GM19043 (cell line): ENCODE results near the gene DZIP1L.
"Not testable (repeated sequence)": the region's sequence is repeated elsewhere in the genome, so short reads cannot be mapped to it uniquely, and the experiment has no call there.

Experiments used
- ATAC-seq: cut with Tn5 transposase; IDR thresholded peaks from one replicate; pipeline ENCODE4 v1.9.1; 2021; ENCODE audit warnings: low read depth; ENCODE audit not compliant: unreplicated experiment

Gene DZIP1L

DNA sequence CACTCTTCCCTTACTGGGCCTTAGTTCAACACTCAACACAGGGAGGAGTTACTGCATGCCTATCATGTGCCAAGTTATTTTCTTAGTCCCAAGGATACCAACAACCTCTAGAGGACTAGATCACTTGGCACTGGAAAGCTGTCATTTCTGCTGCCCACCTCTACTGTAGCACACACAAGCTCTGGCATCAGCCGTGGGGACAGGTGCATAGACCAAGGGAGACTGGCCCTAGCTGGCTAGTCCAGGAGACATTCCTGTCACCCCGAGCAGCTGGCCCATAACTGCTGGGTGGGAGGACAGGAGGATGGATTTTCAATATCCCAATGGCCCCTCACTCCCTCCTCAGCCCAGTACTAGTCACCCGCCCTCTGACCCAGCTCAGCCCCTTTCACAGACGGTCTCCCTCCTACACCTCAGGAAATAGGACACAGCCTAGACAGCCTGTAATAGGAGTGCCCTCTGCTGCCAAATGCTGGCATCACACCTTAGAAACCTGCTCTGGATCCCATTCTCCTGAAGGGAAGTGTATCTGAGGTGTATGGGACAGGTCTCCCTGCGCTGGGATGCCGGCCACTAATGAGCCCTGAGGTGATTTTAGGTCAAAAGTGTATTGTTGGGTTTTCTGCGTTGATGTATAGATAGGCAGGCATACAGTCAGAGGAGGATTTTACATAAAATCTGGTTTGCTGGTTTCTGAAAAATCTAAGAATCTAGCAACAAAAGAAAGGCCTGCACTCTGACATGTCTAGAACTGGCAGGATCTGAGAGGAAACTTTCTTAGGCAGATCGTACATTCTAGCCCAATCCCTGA lies 3.4 kb upstream of the DZIP1L start:
- peak; percentile 53 for ATAC-seq

DNA sequence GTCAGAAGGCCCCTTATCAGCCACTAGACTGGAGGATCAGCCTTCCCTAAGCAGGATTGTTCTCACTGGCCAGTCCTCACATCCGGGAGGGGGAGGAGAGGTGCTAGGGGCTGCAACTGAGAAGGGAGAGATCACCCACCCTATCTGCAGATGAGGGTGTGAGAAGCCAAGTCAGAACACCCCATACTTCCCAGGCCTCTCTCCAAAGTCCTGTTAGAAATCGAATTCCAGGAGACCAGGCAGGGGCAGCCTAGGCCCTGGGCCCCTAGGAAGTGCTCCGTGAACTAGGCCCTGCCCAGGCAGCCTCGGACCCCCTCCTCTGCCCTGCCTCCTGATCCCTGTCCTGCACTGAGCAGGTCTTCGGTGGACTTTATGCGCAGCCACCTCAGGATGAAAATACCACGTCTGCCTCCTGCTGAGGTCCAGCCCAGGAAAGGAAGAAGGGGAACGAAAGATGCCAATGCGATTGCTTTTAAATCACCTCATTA lies 933 bp downstream of the DZIP1L start:
- no peak for ATAC-seq

DNA sequence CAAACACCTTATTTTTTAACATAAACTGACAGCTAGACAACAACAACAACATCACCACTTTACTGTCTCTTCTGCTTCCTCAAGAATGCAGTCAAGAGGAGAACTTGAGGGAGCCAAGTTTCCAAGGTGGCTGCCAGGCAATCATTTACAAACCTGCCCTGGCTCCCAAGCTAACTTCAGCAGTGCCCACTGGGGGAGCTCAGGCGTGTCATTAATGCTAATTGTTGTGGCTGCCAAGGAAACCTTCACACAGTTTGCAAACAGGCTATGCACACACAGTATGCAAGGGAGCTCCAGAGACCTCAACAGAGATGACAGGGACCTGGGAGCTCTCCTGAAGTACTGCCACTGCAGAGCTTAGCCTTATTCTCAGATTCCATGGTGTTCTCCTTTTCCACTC lies 2.1 kb downstream of the DZIP1L start:
- ATAC-seq = no peak

DNA sequence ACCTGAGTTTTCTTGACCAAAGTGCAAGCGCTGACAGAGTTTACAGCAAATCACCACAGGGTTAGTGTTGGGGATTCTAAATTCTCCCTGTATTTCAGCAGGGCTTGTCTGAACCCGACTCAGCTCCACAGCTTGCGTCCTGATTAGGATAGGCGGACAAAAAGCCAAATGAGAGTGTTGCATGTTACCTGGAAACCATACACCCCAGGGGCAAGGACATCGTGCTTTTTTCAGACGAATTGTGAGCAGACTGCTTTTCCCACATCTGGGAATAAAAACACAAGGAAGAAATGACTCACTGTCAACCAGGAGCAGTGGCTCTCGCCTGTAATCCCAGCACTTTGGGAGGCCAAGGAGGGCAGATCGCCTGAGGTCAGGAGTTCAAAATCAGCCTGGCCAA lies 3.0 kb downstream of the DZIP1L start:
- no peak for ATAC-seq

DNA sequence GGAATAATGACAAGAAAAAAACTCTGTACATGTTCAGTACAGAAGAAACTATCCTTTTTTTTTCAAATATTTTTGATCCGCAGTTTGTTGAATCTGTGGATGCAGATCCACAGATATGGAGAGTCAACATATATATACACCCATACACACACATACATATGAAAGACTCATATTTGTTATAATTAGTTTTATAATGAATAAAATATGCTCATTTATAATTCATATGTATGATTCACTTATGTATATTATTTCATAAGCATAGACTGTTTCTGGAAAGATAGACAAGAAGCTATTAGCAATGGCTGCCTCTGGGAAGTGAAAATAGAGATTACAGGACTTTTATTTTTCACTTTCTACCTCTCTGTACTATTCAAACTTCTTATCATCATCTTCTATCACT lies 9.8 kb downstream of the DZIP1L start:
- ATAC-seq = no peak

DNA sequence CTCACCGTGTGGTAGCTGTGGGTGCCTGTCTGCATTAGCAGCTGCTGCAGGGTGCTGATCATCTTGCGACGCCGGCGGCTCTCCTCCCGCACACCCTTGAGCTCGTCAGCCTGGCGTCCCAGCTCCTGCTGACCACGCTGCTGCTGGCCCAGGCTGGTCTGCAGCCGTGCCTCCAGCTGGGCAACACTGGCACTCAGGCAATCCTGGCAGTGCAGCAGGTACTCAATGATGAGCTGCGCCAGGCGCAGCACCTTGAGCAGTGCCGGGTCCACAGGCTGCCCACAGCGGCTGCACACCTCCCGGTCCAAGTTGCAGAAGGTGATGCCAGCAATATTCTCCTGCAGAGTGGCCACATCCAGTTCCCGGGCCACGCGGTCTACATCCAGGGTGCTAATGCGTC lies 11.9 kb downstream of the DZIP1L start:
- ATAC-seq = no peak

DNA sequence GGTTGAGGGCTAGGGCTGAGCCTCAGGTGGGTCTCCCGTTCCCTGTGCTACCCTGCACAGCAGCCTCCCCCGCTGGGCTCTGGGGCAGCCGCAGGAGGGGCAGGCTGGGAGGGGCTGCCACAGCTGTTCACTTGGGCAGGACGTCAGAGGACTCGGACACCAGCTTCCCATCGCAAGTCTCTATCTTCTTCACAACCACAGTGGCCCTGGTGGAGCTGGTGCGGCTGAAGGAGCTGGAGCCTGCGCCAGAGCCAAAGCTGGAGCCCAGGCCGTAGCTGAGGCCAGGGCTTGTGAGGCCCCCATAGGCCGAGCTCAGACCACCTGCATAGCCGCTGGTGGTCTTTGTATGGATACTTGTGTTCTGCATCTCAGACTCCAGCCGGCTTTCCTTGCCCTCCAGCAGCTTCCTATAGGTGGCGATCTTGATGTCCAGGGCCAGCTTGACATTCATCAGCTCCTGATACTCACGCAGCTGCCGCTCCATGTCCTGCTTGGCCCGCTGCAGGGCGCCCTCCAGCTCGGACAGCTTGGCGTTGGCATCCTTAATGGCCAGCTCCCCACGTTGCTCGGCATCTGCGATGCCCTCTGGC lies 14.0 kb downstream of the DZIP1L start:
- ATAC-seq = not testable (repeated sequence)

DNA sequence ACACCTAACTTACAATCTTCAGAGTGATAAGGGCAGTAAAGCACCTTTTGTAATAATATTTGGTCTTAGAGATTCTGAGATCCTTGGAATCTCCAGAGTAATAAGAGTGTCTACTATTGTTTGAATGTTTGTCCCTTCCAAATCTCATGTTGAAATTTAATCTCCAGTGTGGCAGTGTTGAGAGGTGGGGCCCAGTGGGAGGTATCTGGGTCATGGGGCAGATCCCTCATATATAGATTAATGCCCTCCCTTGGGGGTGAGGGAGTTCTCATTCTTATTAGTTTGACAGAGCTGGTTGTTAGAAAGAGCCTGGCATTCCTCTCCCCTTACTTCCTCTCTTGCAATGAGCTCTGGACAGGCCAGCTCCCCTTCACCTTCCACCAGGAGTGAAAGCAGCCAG lies 16.0 kb downstream of the DZIP1L start:
- ATAC-seq = no peak

DNA sequence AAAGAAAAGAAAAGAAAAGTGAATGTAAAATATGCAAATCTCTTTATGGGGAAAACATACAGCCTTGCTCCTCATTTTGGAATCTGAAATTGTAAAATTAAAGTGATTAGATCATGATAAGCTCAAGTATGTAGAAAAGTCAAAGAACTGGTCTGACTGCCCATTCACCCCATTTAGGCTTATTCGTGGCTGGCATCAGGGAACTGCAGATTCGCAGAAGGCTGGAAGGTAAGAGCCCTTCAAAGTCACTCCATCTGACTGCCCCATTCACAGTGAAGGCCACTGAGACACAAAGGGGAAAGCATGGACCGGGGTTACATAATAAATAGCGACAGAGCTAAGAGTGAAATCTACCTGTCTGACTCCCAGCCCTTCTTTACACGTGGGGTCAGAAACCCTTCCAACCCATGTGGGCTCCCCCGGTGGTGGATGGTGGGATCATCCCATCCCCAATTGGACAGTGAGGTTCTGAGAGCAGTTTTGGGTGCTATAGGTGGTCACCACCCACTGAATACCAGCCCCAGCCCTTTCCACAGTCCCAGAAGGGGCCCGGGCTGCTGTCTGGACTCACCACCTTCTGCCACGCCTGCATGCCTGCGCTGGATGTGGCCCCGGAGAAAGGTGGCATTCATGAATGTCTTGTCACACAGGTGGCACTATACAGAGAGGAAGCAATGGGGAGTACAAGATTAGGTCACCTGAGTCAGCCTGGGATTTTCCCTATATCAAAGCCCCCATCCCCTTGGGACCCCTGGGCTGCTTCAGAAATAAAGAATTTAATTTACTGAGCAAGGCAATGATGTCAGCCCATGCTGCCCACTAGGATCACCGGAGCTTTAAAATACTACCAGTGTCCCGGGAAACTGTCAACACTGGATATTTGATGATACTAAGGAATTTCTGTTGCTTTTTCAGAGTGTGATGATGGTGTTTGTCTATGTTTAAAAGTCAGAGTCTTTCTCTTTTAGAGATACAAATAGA lies 17.9 kb downstream of the DZIP1L start:
- ATAC-seq = no peak

DNA sequence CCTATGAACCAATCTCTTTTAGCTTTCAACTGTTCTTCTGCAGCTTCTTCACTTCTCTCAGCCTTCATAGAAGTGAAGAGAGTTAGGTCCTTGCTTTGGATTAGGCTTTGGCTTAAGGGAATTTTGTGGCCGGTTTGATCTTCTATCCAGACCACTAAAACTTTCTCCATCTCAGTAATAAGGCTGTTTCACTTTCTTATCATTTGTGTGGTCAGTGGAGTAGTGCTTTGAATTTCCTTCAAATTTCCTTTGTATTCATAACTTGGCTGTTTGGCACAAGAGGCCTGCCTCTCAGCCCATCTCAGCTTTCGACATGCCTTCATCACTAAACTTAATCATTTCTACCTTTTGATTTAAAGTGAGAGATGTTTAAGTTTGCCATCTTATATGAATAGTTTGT lies 21.7 kb downstream of the DZIP1L start:
- ATAC-seq = no peak

DNA sequence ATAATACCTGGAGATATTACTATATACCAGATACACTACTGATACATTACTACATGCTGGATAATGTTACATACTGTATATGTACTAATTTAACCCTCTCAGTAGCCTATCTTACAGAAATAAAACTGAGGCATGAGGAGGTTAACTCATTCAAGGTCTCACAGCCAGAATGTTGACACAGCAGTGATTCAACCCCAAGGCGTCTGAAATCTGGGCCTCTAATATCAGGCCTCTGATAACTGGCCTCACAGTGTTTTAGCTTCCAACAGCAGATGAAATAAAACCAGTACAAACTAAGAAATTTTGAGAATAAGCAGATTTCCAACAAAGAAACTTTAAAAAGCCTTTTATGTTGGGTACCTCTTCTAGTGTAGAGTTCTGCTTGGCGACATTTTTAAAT lies 23.4 kb downstream of the DZIP1L start:
- no peak for ATAC-seq

DNA sequence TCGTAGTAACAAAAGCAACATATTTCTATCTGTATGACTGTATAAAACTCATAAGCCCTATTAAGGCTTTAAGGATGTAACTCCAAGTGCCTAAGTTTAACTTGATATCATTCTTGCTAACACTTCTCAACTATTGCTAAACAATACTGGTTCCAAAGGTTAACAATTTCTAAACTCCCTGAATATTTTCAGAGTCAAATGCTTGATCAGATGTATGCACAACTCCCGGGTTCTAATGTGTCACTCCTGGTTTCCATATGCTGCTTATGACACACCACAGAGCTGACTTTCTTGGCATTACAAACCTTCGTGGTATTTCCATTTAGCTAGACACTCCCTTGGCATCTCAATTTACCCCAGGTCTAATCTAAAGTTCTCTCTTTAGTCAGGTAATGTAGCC lies 26.3 kb downstream of the DZIP1L start:
- ATAC-seq = no peak

DNA sequence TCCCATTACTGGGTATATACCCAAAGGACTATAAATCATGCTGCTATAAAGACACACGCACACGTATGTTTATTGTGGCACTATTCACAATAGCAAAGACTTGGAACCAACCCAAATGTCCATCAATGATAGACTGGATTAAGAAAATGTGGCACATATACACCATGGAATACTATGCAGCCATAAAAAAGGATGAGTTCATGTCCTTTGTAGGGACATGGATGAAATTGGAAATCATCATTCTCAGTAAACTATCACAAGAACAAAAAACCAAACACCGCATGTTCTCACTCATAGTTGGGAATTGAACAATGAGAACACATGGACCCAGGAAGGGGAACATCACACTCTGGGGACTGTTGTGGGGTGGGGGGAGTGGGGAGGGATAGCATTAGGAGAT lies 29.7 kb downstream of the DZIP1L start:
- ATAC-seq = not testable (repeated sequence)

DNA sequence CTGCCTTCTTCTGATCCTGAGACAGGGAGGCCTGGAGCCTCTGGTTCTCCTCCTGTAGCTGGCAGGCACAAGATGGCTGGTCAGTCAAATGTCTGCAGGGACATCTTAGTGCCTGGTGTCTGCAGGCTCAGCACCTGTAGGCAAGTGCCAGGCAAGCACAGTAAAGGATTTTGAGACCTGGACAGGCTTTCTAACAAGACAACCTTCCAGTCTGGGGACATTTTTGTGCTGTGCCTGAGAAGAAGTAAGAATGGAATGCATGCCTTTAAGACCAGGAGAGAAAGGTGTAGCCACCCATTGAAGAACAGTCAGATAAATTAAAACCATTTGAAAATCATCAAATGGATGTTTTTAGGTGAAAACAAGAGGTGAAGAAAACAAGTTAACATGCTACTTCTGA lies 31.2 kb downstream of the DZIP1L start:
- no peak for ATAC-seq

DNA sequence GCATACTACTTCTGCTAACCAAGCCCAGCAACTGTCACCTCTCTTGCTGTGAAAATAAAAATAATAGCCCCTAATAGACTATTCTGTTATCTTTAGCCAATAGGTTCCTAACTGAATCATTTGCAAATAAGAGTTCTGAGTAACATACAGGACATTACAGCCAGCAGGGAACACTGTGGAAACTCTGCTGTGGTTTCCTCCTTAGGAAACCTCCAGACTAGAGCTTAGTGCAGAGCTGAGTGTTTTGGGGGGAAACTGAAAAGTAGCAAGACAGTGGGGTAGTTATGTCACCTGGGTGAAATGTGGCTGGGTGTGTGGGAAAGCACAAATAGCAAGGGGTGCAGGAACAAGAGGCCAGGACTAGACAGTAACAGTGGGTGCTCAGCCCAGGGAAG lies 32.4 kb downstream of the DZIP1L start:
- no peak for ATAC-seq

DNA sequence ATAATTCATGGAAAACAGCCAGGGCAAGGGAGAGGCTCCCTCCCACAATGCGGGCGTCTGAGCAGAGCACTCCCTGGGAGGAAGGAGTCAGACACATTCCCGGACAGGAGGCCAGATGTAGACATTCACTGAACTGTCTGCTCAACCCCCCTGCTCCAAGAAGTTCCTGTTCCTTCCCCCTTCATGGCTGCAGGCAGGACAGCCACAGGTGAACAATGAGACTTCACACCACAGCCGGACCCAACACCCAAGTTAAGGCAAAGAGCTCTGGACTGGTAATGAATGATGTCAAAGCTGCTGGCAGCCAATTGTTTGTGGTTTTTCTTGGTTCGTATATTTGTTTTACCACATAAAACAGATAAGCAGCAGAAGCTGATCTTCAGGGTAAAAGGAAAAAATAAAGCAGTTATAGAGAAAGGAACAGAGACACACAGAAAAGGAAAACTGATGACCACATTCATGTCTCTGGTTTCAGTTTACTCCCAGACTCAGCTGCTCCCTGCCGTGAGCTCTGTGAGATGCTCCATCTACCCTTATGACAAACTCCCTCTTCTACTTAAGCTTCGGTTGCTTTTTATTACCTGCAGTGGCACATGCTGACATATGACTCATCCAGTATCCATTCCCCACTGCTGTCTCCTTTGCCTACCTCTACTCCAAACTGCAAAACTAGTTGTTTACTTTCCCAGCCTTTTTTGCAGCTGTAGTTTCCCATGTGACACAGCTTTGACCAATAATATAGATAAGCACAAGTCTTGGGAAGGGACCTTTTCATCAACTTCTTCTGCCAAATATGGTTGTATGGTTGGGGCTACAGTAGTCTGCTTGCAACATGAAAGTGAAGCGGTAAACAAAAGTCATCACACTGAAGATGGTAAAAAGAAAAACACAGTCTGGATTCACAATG lies 33.1 kb downstream of the DZIP1L start:
- no peak for ATAC-seq

DNA sequence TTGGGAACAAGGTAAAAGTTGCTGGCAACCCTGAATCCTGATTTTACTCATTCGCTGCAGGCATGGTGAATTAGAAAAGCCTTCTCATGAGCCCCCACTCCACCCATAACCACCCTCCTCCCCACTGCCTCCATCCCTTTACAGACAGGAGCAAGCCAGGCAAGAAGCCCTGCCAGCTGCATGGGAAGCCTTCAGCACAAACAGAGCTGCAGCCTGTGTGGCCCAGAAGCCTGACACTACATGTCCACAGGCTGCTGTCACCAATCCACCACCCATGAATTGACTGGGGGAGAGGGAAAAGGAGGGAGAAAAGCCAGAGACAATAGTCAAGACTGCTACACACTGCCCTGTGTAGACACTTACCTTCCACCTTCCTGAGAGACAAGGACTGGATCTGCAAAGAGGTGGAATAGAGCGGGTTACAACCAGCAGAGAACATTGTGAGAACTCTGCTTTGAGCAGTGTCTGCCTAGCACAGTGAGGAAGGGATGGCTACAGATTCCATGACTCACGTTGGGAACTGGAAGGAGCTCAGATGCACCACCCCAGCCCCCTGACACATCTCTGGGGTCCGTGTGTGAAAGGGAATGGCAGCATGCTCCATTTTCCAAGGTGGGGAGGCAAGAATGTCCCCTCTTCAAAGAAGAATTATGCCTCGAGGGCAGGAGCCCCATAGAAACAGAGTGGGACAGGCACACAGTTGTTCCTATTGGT lies 33.9 kb downstream of the DZIP1L start:
- ATAC-seq = no peak

DNA sequence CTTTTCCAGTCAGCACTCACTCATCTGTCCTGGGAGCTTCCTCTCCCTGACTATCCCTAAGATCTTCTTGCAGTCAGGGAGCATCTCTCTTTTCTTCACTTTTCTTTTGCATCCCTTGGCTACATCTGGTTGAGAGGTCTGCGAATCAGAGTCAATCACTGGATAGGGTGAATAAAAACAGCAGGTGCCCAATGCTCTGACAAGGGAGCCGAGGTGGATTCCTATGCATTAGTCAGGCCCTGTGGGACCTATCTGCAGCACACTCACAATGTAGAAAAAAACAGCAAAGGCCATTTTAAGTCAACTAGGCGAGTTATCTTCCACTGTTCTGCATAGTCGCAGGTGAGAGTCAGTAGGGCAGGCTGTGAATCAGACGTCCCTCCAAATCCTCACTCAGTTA lies 35.5 kb downstream of the DZIP1L start:
- ATAC-seq = no peak

DNA sequence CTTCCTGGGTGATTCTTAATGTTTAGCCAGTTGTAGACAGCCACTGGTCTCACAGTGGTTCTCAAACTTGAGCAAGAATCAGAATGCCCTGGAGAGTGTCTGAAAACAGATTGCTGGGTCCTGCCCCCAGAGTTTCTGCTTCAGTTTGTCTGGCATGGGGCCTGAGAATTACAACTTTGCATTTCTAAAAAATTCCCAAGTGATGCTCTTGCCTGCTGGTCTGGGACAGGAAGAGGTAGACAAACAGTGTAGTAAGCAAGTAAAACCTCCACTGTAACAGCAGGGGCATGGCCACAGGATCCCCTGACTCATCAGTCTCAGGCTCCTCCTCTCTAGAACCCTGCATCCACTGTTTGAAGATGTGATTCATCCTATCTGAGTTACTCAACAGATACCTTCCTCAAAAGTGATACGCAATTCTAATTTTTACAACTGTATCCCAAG lies 36.5 kb downstream of the DZIP1L start:
- ATAC-seq = no peak
